Heart right ventricle (tissue), 16 donors: ENCODE results near the gene PSMD3. TPM values are rescaled to one million over a fixed set of nuclear protein-coding genes. Genes with fewer than 3 reads are reported as not detected.

Source experiments
- ATAC-seq, 8 donors: fragments of 200-7000 bp; cut with Tn5 transposase; one replicate each; pipeline ENCODE4 v1.9.1; 2020; ENCODE audit warnings: mild to moderate bottlenecking in 8 of 8, moderate library complexity in 8 of 8, moderate number of reproducible peaks in 1 of 8
- DNase-seq, 2 donors: peaks; one replicate each; pipeline ENCODE4 v3.0.0-alpha.2; 2020
- H3K27ac ChIP-seq, 10 donors: fragments of 200-600 bp; sonication (generic) in 2 of 10; one replicate each; pipeline versions ENCODE4 v1.5.0 to v1.8.0; 2020 to 2022; ENCODE audit warnings: mild to moderate bottlenecking in 3 of 10
- H3K27me3 ChIP-seq, 7 donors: fragments of 200-600 bp; one replicate each; pipeline ENCODE4 v1.8.0; 2021 to 2022; ENCODE audit warnings: mild to moderate bottlenecking in 2 of 7
- H3K36me3 ChIP-seq, 9 donors: fragments of 200-600 bp; sonication (generic) in 1 of 9; one replicate each; pipeline versions ENCODE4 v1.5.0 to v1.8.0; 2020 to 2022; ENCODE audit warnings: mild to moderate bottlenecking in 2 of 9
- H3K4me1 ChIP-seq, 9 donors: fragments of 200-600 bp; sonication (generic) in 1 of 9; one replicate each; pipeline versions ENCODE4 v1.5.0 to v1.8.0; 2020 to 2022; ENCODE audit warnings: mild to moderate bottlenecking in 4 of 9
- H3K4me3 ChIP-seq, 10 donors: fragments of 200-600 bp; sonication (generic) in 2 of 10; one replicate each; pipeline versions ENCODE4 v1.5.0 to v1.8.0; 2020 to 2022; ENCODE audit warnings: mild to moderate bottlenecking in 7 of 10, moderate library complexity in 2 of 10
- H3K9me3 ChIP-seq, 11 donors: fragments of 200-600 bp in 10 of 11; sonication (generic) in 2 of 11; one replicate each; pipeline versions ENCODE4 v1.5.0 to v1.8.0; 2013 to 2022; ENCODE audit warnings: mild to moderate bottlenecking in 2 of 11, control low read depth in 1 of 11, moderate library complexity in 1 of 11
- WGBS, 2 donors: extraction: QIAGEN DNeasy Blood & Tissue Kit; methylation state at CpG; one replicate each; pipeline ENCODE4 v1.1.7; 2013; ENCODE audit warnings: inconsistent platforms in 1 of 2; 5-methylcytosine and 5-hydroxymethylcytosine counted together
- intact Hi-C, 10 donors: fragments of 100-400 bp; cut with DNase I; formaldehyde crosslinking; loops; one replicate each; pipeline versions ENCODE4 v1.11.1 to v1.14.2; 2022
- polyA plus RNA-seq, 2 donors: library from polyadenylated mRNA; stranded (reverse); fragments of 200-250 nt; gene quantifications; one replicate each; pipeline ENCODE4 v1.2.3, GENCODE V29; 2013
- total RNA-seq, 10 donors: library from RNA; stranded (reverse); fragmentation: NEBNext Ultra II Directional in 3 of 10; extraction: Animal tissue kit (Norgen Biotek cat#: 25700) in 3 of 10; gene quantifications; one replicate each; pipeline versions ENCODE4 v1.2.1 to v1.2.4, GENCODE V29; 2021 to 2023
- TF ChIP-seq, protein P1 (sequence below), 9 donors: fragments of 200-600 bp; sonication (generic) in 2 of 9; IDR thresholded peaks; one replicate each; pipeline versions ENCODE4 v1.5.0 to v1.8.0; 2021 to 2022; ENCODE audit warnings: antibody characterized with exemption in 9 of 9, mild to moderate bottlenecking in 5 of 9, moderate library complexity in 1 of 9
- donor health status: Arrhythmogenic right ventricular cardiomyopathy.
- donor health status: ischemic (EF 13 %, LVEDD 7.1; RV severe dilation, severe dysfunction).
- donor health status: healthy with polysubstance abuse.
- donor health status: DM: no; HTN: yes; CAD: no.
- donor health status: DM: no; HTN: no; CAD: no.
- donor health status: ischemic (EF 25% LVEDD 6.9; RV normal size, moderate dysfunction).
- donor health status: ischemic (EF 25% LVEDD 5.7; RV mildly dilated, moderate dysfunction).
- donor health status: healthy.
- donor health status: DM: yes; HTN: yes; CAD: no.
- donor health status: Ischemic cardiomyopathy.
- donor health status: ischemic (EF 35%, LVEDD 5.7; RV mildly dilated, moderate dysfunction).
- donor health status: nonischemic (EF 11% LVEDD 7.7; RV severe dilation, severe dysfunction).
- donor health status: DM: yes; HTN: yes; CAD: no.
- donor health status: PGD.
- donor health status: ischemic (EF 29% LVEDD 5.4; RV normal size, mild dysfunction).
- donor health status: nonischemic (EF 23%, LVEDD 6.1; RV moderate dilation, normal function).

PSMD3 gene
- total and polyA plus RNA-seq, 12 donors: 46.7 to 113 (median 81.8) TPM

DNA sequence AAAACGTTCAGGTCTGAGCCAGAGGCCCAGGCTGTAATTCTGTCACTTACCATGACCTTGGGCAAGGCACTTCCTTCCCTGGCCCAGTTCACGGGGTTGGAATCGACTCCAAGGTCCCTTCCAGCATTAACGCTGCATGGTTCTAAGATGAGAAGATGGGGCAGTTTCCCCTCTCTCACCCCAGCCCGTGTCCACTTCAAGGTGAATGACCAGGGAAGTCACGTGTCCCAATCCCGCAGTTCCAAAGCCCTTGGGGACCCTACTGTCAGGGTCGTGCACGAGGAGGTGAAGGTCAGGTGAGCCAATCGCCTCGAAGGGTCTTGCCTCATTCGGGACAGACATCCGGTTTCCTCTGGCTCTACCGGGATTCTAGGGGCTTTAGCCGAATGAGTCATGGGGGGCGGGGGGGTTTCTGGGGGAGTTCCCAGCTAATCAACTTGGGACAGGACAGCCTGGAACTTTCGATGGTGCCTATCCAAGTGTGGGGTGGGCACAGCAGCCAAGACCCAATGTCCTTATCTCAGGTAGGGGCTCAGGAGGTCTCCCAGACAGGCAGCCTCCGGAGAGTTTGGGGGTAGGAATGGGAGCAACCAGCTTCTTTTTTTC, 33.9 kb downstream of the PSMD3 start:
- TF ChIP-seq, protein P1, sequence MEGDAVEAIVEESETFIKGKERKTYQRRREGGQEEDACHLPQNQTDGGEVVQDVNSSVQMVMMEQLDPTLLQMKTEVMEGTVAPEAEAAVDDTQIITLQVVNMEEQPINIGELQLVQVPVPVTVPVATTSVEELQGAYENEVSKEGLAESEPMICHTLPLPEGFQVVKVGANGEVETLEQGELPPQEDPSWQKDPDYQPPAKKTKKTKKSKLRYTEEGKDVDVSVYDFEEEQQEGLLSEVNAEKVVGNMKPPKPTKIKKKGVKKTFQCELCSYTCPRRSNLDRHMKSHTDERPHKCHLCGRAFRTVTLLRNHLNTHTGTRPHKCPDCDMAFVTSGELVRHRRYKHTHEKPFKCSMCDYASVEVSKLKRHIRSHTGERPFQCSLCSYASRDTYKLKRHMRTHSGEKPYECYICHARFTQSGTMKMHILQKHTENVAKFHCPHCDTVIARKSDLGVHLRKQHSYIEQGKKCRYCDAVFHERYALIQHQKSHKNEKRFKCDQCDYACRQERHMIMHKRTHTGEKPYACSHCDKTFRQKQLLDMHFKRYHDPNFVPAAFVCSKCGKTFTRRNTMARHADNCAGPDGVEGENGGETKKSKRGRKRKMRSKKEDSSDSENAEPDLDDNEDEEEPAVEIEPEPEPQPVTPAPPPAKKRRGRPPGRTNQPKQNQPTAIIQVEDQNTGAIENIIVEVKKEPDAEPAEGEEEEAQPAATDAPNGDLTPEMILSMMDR (IDR thresholded peaks at IDR 0.05): no peak
- ATAC-seq: peak in 4 of 8 donors; percentile 3 to 44 (median 18)
- intact Hi-C loops: loop anchor here in 9 of 10 donors (5.0 to 10.0 kb wide), 7 partner anchors 150 to 280 kb away; partner anchors contain the start of gene CDC6 (in 1 of the 9)
- Histone ChIP-seq H3K9me3 (no peaks in the 10 kb centered on the region), H3K4me3 (no peak overlapping the region), H3K4me1 (peaks cover 8 to 57% (median 47%) of the 10 kb centered on the region in 9 donors), H3K27me3 (peaks cover 0 to 5% (median 0%) of the 10 kb centered on the region in 7 donors), H3K36me3 (peaks cover 0 to 5% (median 3%) of the 10 kb centered on the region in 9 donors), H3K27ac (peak overlapping the region in 8 of 10 donors; percentile 2 to 63 (median 47))
- no peak for DNase-seq
- WGBS, 2 donors: 48 to 58% methylated on average over 18 of the region's 18 CpGs

DNA sequence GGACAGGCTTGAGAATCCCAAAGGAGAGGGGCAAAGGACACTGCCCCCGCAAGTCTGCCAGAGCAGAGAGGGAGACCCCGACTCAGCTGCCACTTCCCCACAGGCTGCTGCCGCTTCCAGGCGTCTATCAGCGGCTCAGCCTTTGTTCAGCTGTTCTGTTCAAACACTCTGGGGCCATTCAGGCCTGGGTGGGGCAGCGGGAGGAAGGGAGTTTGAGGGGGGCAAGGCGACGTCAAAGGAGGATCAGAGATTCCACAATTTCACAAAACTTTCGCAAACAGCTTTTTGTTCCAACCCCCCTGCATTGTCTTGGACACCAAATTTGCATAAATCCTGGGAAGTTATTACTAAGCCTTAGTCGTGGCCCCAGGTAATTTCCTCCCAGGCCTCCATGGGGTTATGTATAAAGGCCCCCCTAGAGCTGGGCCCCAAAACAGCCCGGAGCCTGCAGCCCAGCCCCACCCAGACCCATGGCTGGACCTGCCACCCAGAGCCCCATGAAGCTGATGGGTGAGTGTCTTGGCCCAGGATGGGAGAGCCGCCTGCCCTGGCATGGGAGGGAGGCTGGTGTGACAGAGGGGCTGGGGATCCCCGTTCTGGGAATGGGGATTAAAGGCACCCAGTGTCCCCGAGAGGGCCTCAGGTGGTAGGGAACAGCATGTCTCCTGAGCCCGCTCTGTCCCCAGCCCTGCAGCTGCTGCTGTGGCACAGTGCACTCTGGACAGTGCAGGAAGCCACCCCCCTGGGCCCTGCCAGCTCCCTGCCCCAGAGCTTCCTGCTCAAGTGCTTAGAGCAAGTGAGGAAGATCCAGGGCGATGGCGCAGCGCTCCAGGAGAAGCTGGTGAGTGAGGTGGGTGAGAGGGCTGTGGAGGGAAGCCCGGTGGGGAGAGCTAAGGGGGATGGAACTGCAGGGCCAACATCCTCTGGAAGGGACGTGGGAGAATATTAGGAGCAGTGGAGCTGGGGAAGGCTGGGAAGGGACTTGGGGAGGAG, 34.7 kb downstream of the PSMD3 start, which contains the start of gene CSF3:
Gene CSF3, plus strand, starts transcription at position 436 of the 993 bp plus-strand sequence. Its CDS starts 35 bp downstream, at position 471.
- peak within 1 kb of the TSS in 1 of 10 donors; percentile 7 for H3K4me3 ChIP-seq
- DNase-seq (no peak), ATAC-seq (peak in 3 of 8 donors; percentile 18 to 40 (median 34))
- TF ChIP-seq, protein P1 (IDR thresholded peaks at IDR 0.05): no peak
- peak within 1 kb of the TSS in 8 of 10 donors; percentile 34 to 63 (median 47) for H3K27ac ChIP-seq
- H3K36me3 ChIP-seq: peaks cover 0 to 13% (median 8%) of the 10 kb centered on the region in 9 donors
- intact Hi-C loops: loop anchor here in 8 of 10 donors (5.0 to 10.0 kb wide), 6 partner anchors 150 to 280 kb away; partner anchors contain the start of gene CDC6 (in 1 of the 8)
- H3K9me3 ChIP-seq: no peaks in the 10 kb centered on the region
- peaks cover 0 to 5% (median 0%) of the 10 kb centered on the region in 7 donors for H3K27me3 ChIP-seq
- H3K4me1 ChIP-seq: peaks cover 8 to 59% (median 51%) of the 10 kb centered on the region in 9 donors
- WGBS, 2 donors: 64 to 69% methylated on average over 20 of the region's 20 CpGs

DNA sequence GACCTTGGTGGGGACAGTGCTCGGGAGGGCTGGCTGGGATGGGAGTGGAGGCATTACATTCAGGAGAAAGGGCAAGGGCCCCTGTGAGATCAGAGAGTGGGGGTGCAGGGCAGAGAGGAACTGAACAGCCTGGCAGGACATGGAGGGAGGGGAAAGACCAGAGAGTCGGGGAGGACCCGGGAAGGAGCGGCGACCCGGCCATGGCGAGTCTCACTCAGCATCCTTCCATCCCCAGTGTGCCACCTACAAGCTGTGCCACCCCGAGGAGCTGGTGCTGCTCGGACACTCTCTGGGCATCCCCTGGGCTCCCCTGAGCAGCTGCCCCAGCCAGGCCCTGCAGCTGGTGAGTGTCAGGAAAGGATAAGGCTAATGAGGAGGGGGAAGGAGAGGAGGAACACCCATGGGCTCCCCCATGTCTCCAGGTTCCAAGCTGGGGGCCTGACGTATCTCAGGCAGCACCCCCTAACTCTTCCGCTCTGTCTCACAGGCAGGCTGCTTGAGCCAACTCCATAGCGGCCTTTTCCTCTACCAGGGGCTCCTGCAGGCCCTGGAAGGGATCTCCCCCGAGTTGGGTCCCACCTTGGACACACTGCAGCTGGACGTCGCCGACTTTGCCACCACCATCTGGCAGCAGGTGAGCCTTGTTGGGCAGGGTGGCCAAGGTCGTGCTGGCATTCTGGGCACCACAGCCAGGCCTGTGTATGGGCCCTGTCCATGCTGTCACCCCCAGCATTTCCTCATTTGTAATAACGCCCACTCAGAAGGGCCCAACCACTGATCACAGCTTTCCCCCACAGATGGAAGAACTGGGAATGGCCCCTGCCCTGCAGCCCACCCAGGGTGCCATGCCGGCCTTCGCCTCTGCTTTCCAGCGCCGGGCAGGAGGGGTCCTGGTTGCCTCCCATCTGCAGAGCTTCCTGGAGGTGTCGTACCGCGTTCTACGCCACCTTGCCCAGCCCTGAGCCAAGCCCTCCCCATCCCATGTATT, 35.7 kb downstream of the PSMD3 start:
- TF ChIP-seq, protein P1 (IDR thresholded peaks at IDR 0.05): no peak
- Histone ChIP-seq H3K27ac (peak overlapping the region in 4 of 10 donors; percentile 43 to 63 (median 52)), H3K27me3 (peaks cover 0 to 5% (median 0%) of the 10 kb centered on the region in 7 donors), H3K4me1 (peaks cover 8 to 60% (median 55%) of the 10 kb centered on the region in 9 donors), H3K4me3 (peak overlapping the region in 1 of 10 donors; percentile 7), H3K9me3 (no peaks in the 10 kb centered on the region), H3K36me3 (peaks cover 0 to 23% (median 16%) of the 10 kb centered on the region in 9 donors)
- 81 to 85% methylated on average over 20 to 26 of the region's 26 CpGs for WGBS, 2 donors
- intact Hi-C loops: loop anchor here in 8 of 10 donors (5.0 to 10.0 kb wide), 6 partner anchors 149 to 279 kb away; partner anchors contain the start of gene CDC6 (in 1 of the 8)
- no peak for ATAC-seq
- DNase-seq: no peak
